Prostate gland (tissue), 2 donors: ENCODE data around the gene NTSR2.

Source experiments
- POLR2A ChIP-seq: fragments of 450-650 bp; IDR thresholded peaks from one replicate; pipeline ENCODE4 v1.6.1; 2016; ENCODE audit warnings: antibody characterized with exemption, mild to moderate bottlenecking
- TF ChIP-seq, protein P1 (sequence below), 4 experiments: fragments of 200-600 bp in 2 of 4; fragments of 450-650 bp in 2 of 4; sonication (generic) in 2 of 4; IDR thresholded peaks; 1 replicate in 3 of 4; 2 replicates in 1 of 4; pipeline ENCODE4 v1.5.1; 2016 to 2019; ENCODE audit warnings: antibody characterized with exemption in 4 of 4, mild to moderate bottlenecking in 2 of 4, moderate library complexity in 2 of 4

DNA sequence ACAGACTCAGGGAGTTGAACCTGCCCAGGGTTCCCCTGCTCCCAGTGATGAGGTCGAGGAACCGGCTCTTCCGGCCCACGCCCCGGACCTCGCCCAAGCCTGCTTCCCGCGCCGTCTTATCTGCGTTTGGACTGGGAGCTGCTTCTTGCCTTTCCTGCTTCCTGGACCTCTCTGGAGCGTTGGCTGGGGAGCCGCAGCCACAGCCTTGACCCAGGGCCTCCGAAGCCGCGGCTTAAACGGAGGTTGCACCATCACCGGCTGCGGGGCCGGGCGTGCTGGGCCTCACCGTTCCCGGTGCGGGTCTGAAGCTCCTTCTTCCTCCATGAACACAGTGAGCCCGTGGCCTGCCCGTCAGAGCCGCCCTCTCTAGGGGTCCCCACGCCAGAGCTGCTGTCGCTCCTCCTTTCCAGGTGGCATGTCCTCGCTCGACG, 13.3 kb downstream of the NTSR2 start:
- TF ChIP-seq, protein P1, sequence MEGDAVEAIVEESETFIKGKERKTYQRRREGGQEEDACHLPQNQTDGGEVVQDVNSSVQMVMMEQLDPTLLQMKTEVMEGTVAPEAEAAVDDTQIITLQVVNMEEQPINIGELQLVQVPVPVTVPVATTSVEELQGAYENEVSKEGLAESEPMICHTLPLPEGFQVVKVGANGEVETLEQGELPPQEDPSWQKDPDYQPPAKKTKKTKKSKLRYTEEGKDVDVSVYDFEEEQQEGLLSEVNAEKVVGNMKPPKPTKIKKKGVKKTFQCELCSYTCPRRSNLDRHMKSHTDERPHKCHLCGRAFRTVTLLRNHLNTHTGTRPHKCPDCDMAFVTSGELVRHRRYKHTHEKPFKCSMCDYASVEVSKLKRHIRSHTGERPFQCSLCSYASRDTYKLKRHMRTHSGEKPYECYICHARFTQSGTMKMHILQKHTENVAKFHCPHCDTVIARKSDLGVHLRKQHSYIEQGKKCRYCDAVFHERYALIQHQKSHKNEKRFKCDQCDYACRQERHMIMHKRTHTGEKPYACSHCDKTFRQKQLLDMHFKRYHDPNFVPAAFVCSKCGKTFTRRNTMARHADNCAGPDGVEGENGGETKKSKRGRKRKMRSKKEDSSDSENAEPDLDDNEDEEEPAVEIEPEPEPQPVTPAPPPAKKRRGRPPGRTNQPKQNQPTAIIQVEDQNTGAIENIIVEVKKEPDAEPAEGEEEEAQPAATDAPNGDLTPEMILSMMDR (IDR thresholded peaks at IDR 0.05) = no peak
- no peak for TF ChIP-seq POLR2A
